GM12864 (cell line): ENCODE measurements around the gene ALOX12B.

Experiments used
- DNase-seq: peaks from one replicate; pipeline ENCODE4 v3.0.0-alpha.2; 2011; ENCODE audit warnings: low read depth
- H3K4me3 ChIP-seq: 2 replicates; pipeline ENCODE4 v1.5.1; 2011; ENCODE audit warnings: mild to moderate bottlenecking, low read depth, low read length, control low read depth
- CTCF ChIP-seq: IDR thresholded peaks from 2 replicates; pipeline ENCODE4 v1.5.1; 2011; ENCODE audit warnings: low read depth, mild to moderate bottlenecking, moderate library complexity, low read length, control low read depth, inconsistent platforms; ENCODE audit errors: missing control alignments

ALOX12B gene

GRCh38 chr17:8071496-8071895, 16.0 kb downstream of the ALOX12B start:
- DNase-seq: no peak
- no peak for TF ChIP-seq CTCF
- H3K4me3 ChIP-seq: no peak overlapping the region

- DNase-seq: no peak
- no peak for TF ChIP-seq CTCF
- no peak overlapping the region for H3K4me3 ChIP-seq
Observed at GRCh38 chr17:8069587-8069860, 18.0 kb downstream of the ALOX12B start.

- TF ChIP-seq CTCF: no peak
- DNase-seq: no peak
- H3K4me3 ChIP-seq: no peak overlapping the region
Observed at GRCh38 chr17:8068736-8069586, 18.6 kb downstream of the ALOX12B start.

GRCh38 chr17:8067806-8068205, 19.7 kb downstream of the ALOX12B start:
- TF ChIP-seq CTCF: no peak
- no peak overlapping the region for H3K4me3 ChIP-seq
- DNase-seq: no peak

- no peak for DNase-seq
- no peak overlapping the region for H3K4me3 ChIP-seq
- TF ChIP-seq CTCF: no peak
Observed at GRCh38 chr17:8066841-8067775, 20.4 kb downstream of the ALOX12B start.

GRCh38 chr17:8064561-8065019, 22.9 kb downstream of the ALOX12B start:
- H3K4me3 ChIP-seq: no peak overlapping the region
- no peak for DNase-seq
- no peak for TF ChIP-seq CTCF
